A549 (cell line): Measurements from ENCODE around the gene DENND6B. TPM values are rescaled to one million over a fixed set of nuclear protein-coding genes. Genes with fewer than 3 reads are reported as not detected.
A peak's percentile ranks its signal among the peaks of the same experiment; 100 is the strongest.

Experiments used
- ATAC-seq, 2 experiments: fragments of 200-7000 bp in 1 of 2; fragments of >200 bp in 1 of 2; cut with Nextera tagmentation in 1 of 2; cut with Tn5 transposase in 1 of 2; 3 replicates each; pipeline versions ENCODE4 v1.8.0 to v1.9.1; 2018 to 2020; ENCODE audit warnings: mild to moderate bottlenecking in 1 of 2, moderate library complexity in 1 of 2
- CTCF ChIA-PET: fragments of 300-600 bp; sonication (Branson Sonifier 250); formaldehyde crosslinking; extraction: SDS; loops from one replicate; lab custom pipeline; 2021; ENCODE audit warnings: antibody characterized with exemption, inconsistent platforms; lab: Yijun Ruan, JAX
- POLR2A ChIA-PET: fragments of 350-600 bp; formaldehyde crosslinking; extraction: SDS; loops from one replicate; lab custom pipeline; 2021; ENCODE audit warnings: antibody characterized with exemption, inconsistent platforms; lab: Yijun Ruan, JAX
- DNase-seq, 2 experiments: peaks; one replicate each; pipeline versions ENCODE4 v3.0.0 to v3.0.0-alpha.2; 2011 to 2016; ENCODE audit warnings: low read depth in 1 of 2, low spot score in 1 of 2
- FAIRE-seq: peaks from 2 replicates; lab custom pipeline; 2011; peaks lifted over from hg19 to GRCh38; lab: Jason Lieb, UNC
- H3K27ac ChIP-seq, 2 experiments: fragments of >200 bp; sonication (Bioruptor Twin); formaldehyde crosslinking; 3 replicates each; pipeline ENCODE4 v1.5.1; 2016 to 2017
- H3K4me1 ChIP-seq: fragments of >200 bp; sonication (Bioruptor Twin); formaldehyde crosslinking; 3 replicates; pipeline ENCODE4 v1.6.1; 2016
- H3K4me2 ChIP-seq: fragments of >200 bp; sonication (Bioruptor Twin); formaldehyde crosslinking; 3 replicates; pipeline ENCODE4 v1.6.1; 2016
- H3K4me3 ChIP-seq: fragments of >200 bp; sonication (Bioruptor Twin); formaldehyde crosslinking; 3 replicates; pipeline ENCODE4 v1.5.1; 2016
- H3K9me3 ChIP-seq: fragments of >200 bp; sonication (Bioruptor Twin); formaldehyde crosslinking; 3 replicates; pipeline ENCODE4 v1.6.1; 2016
- CBX8 ChIP-seq: fragments of 200-600 bp; sonication (generic); IDR thresholded peaks from 2 replicates; pipeline ENCODE4 v1.6.1; 2016
- EP300 ChIP-seq, 2 experiments: fragments of >200 bp; sonication (Bioruptor Twin); formaldehyde crosslinking; IDR thresholded peaks; 2 replicates in 1 of 2; 3 replicates in 1 of 2; pipeline ENCODE4 v1.6.1; 2016 to 2017
- FOSB ChIP-seq: fragments of 250-450 bp; sonication (Bioruptor Pico); IDR thresholded peaks from 2 replicates; pipeline ENCODE4 v1.5.0; 2020; ENCODE audit warnings: mild to moderate bottlenecking, moderate library complexity
- FOSL2 ChIP-seq, 2 experiments: fragments of 450-650 bp in 1 of 2; fragments of >200 bp in 1 of 2; sonication (Bioruptor Twin) in 1 of 2; formaldehyde crosslinking; IDR thresholded peaks; 2 replicates each; pipeline versions ENCODE4 v1.5.0 to v1.6.1; 2016 to 2020; ENCODE audit warnings: mild to moderate bottlenecking in 1 of 2, moderate library complexity in 1 of 2
- HES2 ChIP-seq: fragments of >200 bp; sonication (Bioruptor Twin); formaldehyde crosslinking; IDR thresholded peaks from 2 replicates; pipeline ENCODE4 v1.6.1; 2016
- HOXA7 ChIP-seq: fragments of 250-450 bp; sonication (Bioruptor Pico); IDR thresholded peaks from 2 replicates; pipeline ENCODE4 v1.5.0; 2020; ENCODE audit warnings: mild to moderate bottlenecking, moderate library complexity
- HOXB13 ChIP-seq: fragments of 250-450 bp; sonication (Bioruptor Pico); IDR thresholded peaks from 2 replicates; pipeline ENCODE4 v1.5.0; 2020; ENCODE audit warnings: low read depth, mild to moderate bottlenecking, moderate library complexity
- JUN ChIP-seq, 2 experiments: fragments of >200 bp; sonication (Bioruptor Twin); formaldehyde crosslinking; IDR thresholded peaks; 2 replicates in 1 of 2; 3 replicates in 1 of 2; pipeline ENCODE4 v1.6.1; 2016 to 2017
- JUNB ChIP-seq: fragments of >200 bp; sonication (Bioruptor Twin); formaldehyde crosslinking; IDR thresholded peaks from 2 replicates; pipeline ENCODE4 v1.6.1; 2016
- KDM1A ChIP-seq: fragments of 200-600 bp; sonication (generic); IDR thresholded peaks from 2 replicates; pipeline ENCODE4 v1.6.1; 2016; ENCODE audit warnings: low read depth, mild to moderate bottlenecking
- MAFK ChIP-seq: fragments of 450-650 bp; IDR thresholded peaks from 2 replicates; pipeline ENCODE4 v1.6.1; 2014; ENCODE audit not compliant: partially characterized antibody
- MAX ChIP-seq: IDR thresholded peaks from 2 replicates; pipeline ENCODE4 v1.6.1; 2012
- NFE2L2 ChIP-seq: fragments of 150-350 bp; conservative IDR thresholded peaks from 2 replicates; pipeline ENCODE4 v1.6.1; 2014; ENCODE audit warnings: low read length
- PBX3 ChIP-seq: IDR thresholded peaks from 2 replicates; pipeline ENCODE4 v1.6.1; 2012
- POLR2A ChIP-seq: IDR thresholded peaks from 2 replicates; pipeline ENCODE4 v1.6.1; 2012; ENCODE audit warnings: mild to moderate bottlenecking, low read length
- POLR2AphosphoS2 ChIP-seq: conservative IDR thresholded peaks from 2 replicates; pipeline ENCODE4 v1.6.1; 2012; ENCODE audit warnings: low read length, improper control_type of control experiment, inconsistent platforms
- RCOR1 ChIP-seq: fragments of 150-350 bp; IDR thresholded peaks from 2 replicates; pipeline ENCODE4 v1.6.1; 2014; ENCODE audit warnings: antibody characterized with exemption, low read length, low read depth
- TFCP2L1 ChIP-seq: fragments of 250-450 bp; sonication (Bioruptor Pico); IDR thresholded peaks from 2 replicates; pipeline ENCODE4 v1.5.0; 2021; ENCODE audit warnings: mild to moderate bottlenecking
- ZC3H11A ChIP-seq: fragments of 450-650 bp; IDR thresholded peaks from 2 replicates; pipeline ENCODE4 v1.6.1; 2014; ENCODE audit warnings: antibody characterized with exemption, mild to moderate bottlenecking
- ZSCAN20 ChIP-seq: fragments of 250-450 bp; sonication (Bioruptor Pico); IDR thresholded peaks from 2 replicates; pipeline ENCODE4 v1.8.0; 2022; ENCODE audit warnings: mild to moderate bottlenecking, moderate library complexity
- WGBS: methylation state at CpG from one replicate; pipeline ENCODE4 v1.1.6; 2017; ENCODE audit errors: missing lambda C conversion rate; 5-methylcytosine and 5-hydroxymethylcytosine counted together
- polyA plus RNA-seq, 4 experiments: library from polyadenylated mRNA; depleted of rRNA in 3 of 4; stranded (reverse); fragments of >200 nt; fragmentation: RNase III in 1 of 4; extraction: RNeasy Plus Mini Kit Qiagen cat#74134 plus additional on column Dnase treatment in 1 of 4; gene quantifications; 2 replicates in 3 of 4; 3 replicates in 1 of 4; pipeline ENCODE4 v1.2.3, GENCODE V29; 2011 to 2017

The DENND6B gene
- polyA plus RNA-seq, 2 of the 4 experiments (the other 2 are of a cell fraction): 1.6 to 1.9 TPM

GRCh38 chr22:50305923-50306566, 20.8 kb downstream of the DENND6B start:
- peak; percentile 80 to 85 for DNase-seq
- FAIRE-seq: no peak
- ChIA-PET CTCF (interaction anchor here (1.1 to 5.7 kb wide), 9 partner anchors 9 to 202 kb away, joined by 3 to 57 read pairs (median 8); partner anchors contain the start of genes DENND6B and LMF2), POLR2A (interaction anchor here (1.4 to 2.3 kb wide), 3 partner anchors 10 to 24 kb away, joined by 3 to 11 read pairs (median 7); no protein-coding TSS in a partner anchor)
- Histone ChIP-seq H3K4me1 (peaks cover 58% of the 10 kb centered on the region), H3K9me3 (no peaks in the 10 kb centered on the region), H3K27ac (peak overlapping the region; percentile 98 to 100), H3K4me2 (peak overlapping the region; percentile 96), H3K4me3 (peak overlapping the region; percentile 100)
- 0% methylated on average over 9 of the region's 21 CpGs for WGBS
- ATAC-seq: peak; percentile 68 to 76
- TF ChIP-seq ZC3H11A (no peak), HES2 (no peak), FOSB (CRISPR knock-in tag) (no peak), JUNB (no peak), JUN (IDR thresholded peaks at IDR 0.05) (peak in 1 of 2 experiments; percentile 38; a peak in 2 of 5 replicates), MAX (peak; percentile 75), FOSL2 (IDR thresholded peaks at IDR 0.05) (no peak), FOSL2 (CRISPR knock-in tag; IDR thresholded peaks at IDR 0.05) (peak; percentile 50), MAFK (peak; percentile 75), TFCP2L1 (CRISPR knock-in tag) (no peak), CBX8 (no peak), POLR2A (peak; percentile 36), PBX3 (0 out of 2 replicates have a peak, but pooled peaks have one; percentile 22), POLR2AphosphoS2 (no peak)

- CTCF ChIA-PET: interaction anchor here (1.1 to 5.7 kb wide), 9 partner anchors 8 to 202 kb away, joined by 3 to 57 read pairs (median 5); partner anchors contain the start of genes DENND6B and LMF2
- no peak for DNase-seq
- Histone ChIP-seq H3K4me1 (peaks cover 64% of the 10 kb centered on the region), H3K4me2 (peak overlapping the region; percentile 96), H3K4me3 (peak overlapping the region; percentile 100), H3K9me3 (no peaks in the 10 kb centered on the region), H3K27ac (peak overlapping the region; percentile 98 to 100)
- ATAC-seq: peak; percentile 15 to 39; a peak in 4 of 6 replicates
- 100% methylated on average over 1 of the region's 14 CpGs for WGBS
- POLR2A ChIA-PET: interaction anchor here (1.4 to 2.3 kb wide), 3 partner anchors 9 to 23 kb away, joined by 3 to 11 read pairs (median 7); no protein-coding TSS in a partner anchor
- no peak for TF ChIP-seq PBX3
- TF ChIP-seq KDM1A: 0 out of 2 replicates have a peak, but pooled peaks have one; percentile 35
- no peak for TF ChIP-seq HOXA7 (CRISPR knock-in tag)
- no peak for FAIRE-seq
These were observed 21.4 kb downstream of the DENND6B start for GRCh38 chr22:50305393-50305922.

GRCh38 chr22:50304528-50305392, 22.1 kb downstream of the DENND6B start:
- FAIRE-seq (no peak), ATAC-seq (peak in 1 of 2 experiments; percentile 10; a peak in 3 of 6 replicates), DNase-seq (peak in 1 of 2 experiments; percentile 45)
- POLR2A ChIA-PET: interaction anchor here (2.1 to 2.3 kb wide), 2 partner anchors 11 to 22 kb away, joined by 7 to 11 read pairs; no protein-coding TSS in a partner anchor
- Histone ChIP-seq H3K4me1 (peaks cover 71% of the 10 kb centered on the region), H3K4me2 (peak overlapping the region; percentile 96), H3K27ac (peak overlapping the region; percentile 98 to 100), H3K9me3 (no peaks in the 10 kb centered on the region), H3K4me3 (peak overlapping the region; percentile 100)
- TF ChIP-seq ZSCAN20 (no peak), HOXA7 (CRISPR knock-in tag) (no peak), HOXB13 (CRISPR knock-in tag) (0 out of 2 replicates have a peak, but pooled peaks have one; percentile 31), JUNB (no peak), MAX (peak; percentile 57), POLR2AphosphoS2 (no peak), EP300 (IDR thresholded peaks at IDR 0.05) (no peak), NFE2L2 (no peak), PBX3 (no peak), RCOR1 (no peak)
- WGBS: 4% methylated on average over 7 of the region's 22 CpGs
- CTCF ChIA-PET: interaction anchor here (1.1 to 5.7 kb wide), 7 partner anchors 10 to 62 kb away, joined by 3 to 57 read pairs (median 7); partner anchors contain the start of gene DENND6B
